H9 (cell line): ENCODE measurements around the gene RABGAP1. TPM values are rescaled to one million over a fixed set of nuclear protein-coding genes. Genes with fewer than 3 reads are reported as not detected.

Source experiments
- DNase-seq: peaks from one replicate; pipeline ENCODE4 v3.0.0-alpha.2; 2017
- H2AFZ ChIP-seq: one replicate; pipeline ENCODE4 v1.6.1; 2013; ENCODE audit warnings: mild to moderate bottlenecking, low read length, control low read depth, moderate library complexity
- H2AK5ac ChIP-seq: 2 replicates; pipeline ENCODE4 v1.6.1; 2013; ENCODE audit warnings: low read length, control low read depth, mixed read lengths; ENCODE audit not compliant: insufficient read length
- H2BK120ac ChIP-seq: one replicate; pipeline ENCODE4 v1.6.1; 2013; ENCODE audit warnings: low read depth, mild to moderate bottlenecking, low read length, control low read depth, inconsistent platforms; ENCODE audit not compliant: poor library complexity, severe bottlenecking
- H2BK12ac ChIP-seq: 2 replicates; pipeline ENCODE4 v1.6.1; 2013; ENCODE audit warnings: low read length, control low read depth, mixed read lengths, low read depth; ENCODE audit not compliant: insufficient read length
- H2BK15ac ChIP-seq: 2 replicates; pipeline ENCODE4 v1.6.1; 2013; ENCODE audit warnings: low read depth, low read length, control low read depth
- H2BK20ac ChIP-seq: one replicate; pipeline ENCODE4 v1.6.1; 2013; ENCODE audit warnings: low read depth, mild to moderate bottlenecking, low read length, control low read depth, inconsistent platforms; ENCODE audit not compliant: poor library complexity, severe bottlenecking
- H2BK5ac ChIP-seq: 2 replicates; pipeline ENCODE4 v1.6.1; 2013; ENCODE audit warnings: low read length, control low read depth, mixed read lengths; ENCODE audit not compliant: insufficient read length
- H3K14ac ChIP-seq: 2 replicates; pipeline ENCODE4 v1.6.1; 2013; ENCODE audit warnings: low read length, control low read depth; ENCODE audit not compliant: insufficient read depth
- H3K18ac ChIP-seq: 2 replicates; pipeline ENCODE4 v1.6.1; 2013; ENCODE audit warnings: low read depth, mild to moderate bottlenecking, mixed read lengths, low read length, control low read depth; ENCODE audit not compliant: insufficient read length
- H3K23ac ChIP-seq: 2 replicates; pipeline ENCODE4 v1.6.1; 2013; ENCODE audit warnings: low read length, control low read depth, mixed read lengths, low read depth; ENCODE audit not compliant: insufficient read length
- H3K23me2 ChIP-seq: 2 replicates; pipeline ENCODE4 v1.6.1; 2013; ENCODE audit warnings: low read depth, mild to moderate bottlenecking, mixed read lengths, low read length, control low read depth; ENCODE audit not compliant: insufficient read length, poor library complexity, severe bottlenecking
- H3K27ac ChIP-seq: 2 replicates; pipeline ENCODE4 v1.5.1; 2013; ENCODE audit warnings: low read length, control low read depth, mixed read lengths, low read depth; ENCODE audit not compliant: insufficient read length
- H3K27me3 ChIP-seq: 2 replicates; pipeline ENCODE4 v1.6.1; 2013; ENCODE audit warnings: low read length, control low read depth, inconsistent platforms; ENCODE audit not compliant: insufficient read depth
- H3K4ac ChIP-seq: 2 replicates; pipeline ENCODE4 v1.6.1; 2013; ENCODE audit warnings: low read depth, mild to moderate bottlenecking, control low read depth, inconsistent platforms, low read length, moderate library complexity
- H3K4me1 ChIP-seq: 2 replicates; pipeline ENCODE4 v1.6.1; 2013; ENCODE audit warnings: low read length, control low read depth, inconsistent platforms; ENCODE audit not compliant: insufficient read depth
- H3K4me2 ChIP-seq: 2 replicates; pipeline ENCODE4 v1.6.1; 2013; ENCODE audit warnings: low read length, control low read depth, mixed read lengths; ENCODE audit not compliant: insufficient read length, insufficient read depth
- H3K56ac ChIP-seq: 2 replicates; pipeline ENCODE4 v1.6.1; 2013; ENCODE audit warnings: low read depth, mild to moderate bottlenecking, mixed read lengths, low read length, control low read depth; ENCODE audit not compliant: insufficient read length
- H3K79me1 ChIP-seq: 2 replicates; pipeline ENCODE4 v1.6.1; 2013; ENCODE audit warnings: low read depth, mild to moderate bottlenecking, moderate library complexity, low read length, control low read depth, inconsistent platforms; ENCODE audit not compliant: insufficient read depth, poor library complexity, severe bottlenecking
- H3K79me2 ChIP-seq: 2 replicates; pipeline ENCODE4 v1.6.1; 2013; ENCODE audit warnings: low read length, control low read depth, inconsistent platforms; ENCODE audit not compliant: insufficient read depth
- H3K9ac ChIP-seq: 2 replicates; pipeline ENCODE4 v1.6.1; 2013; ENCODE audit warnings: low read length, control low read depth, mixed read lengths; ENCODE audit not compliant: insufficient read length; ENCODE audit errors: extremely low read depth
- H3K9me3 ChIP-seq: one replicate; pipeline ENCODE4 v1.6.1; 2013; ENCODE audit warnings: low read depth, low read length, inconsistent platforms; ENCODE audit not compliant: control insufficient read depth
- H3T11ph ChIP-seq: one replicate; pipeline ENCODE4 v1.6.1; 2013; ENCODE audit warnings: mild to moderate bottlenecking, low read length, control low read depth, inconsistent platforms
- H4K20me1 ChIP-seq: one replicate; pipeline ENCODE4 v1.6.1; 2013; ENCODE audit not compliant: control insufficient read depth, insufficient read length, insufficient read depth
- H4K5ac ChIP-seq: 2 replicates; pipeline ENCODE4 v1.6.1; 2013; ENCODE audit warnings: low read depth, mild to moderate bottlenecking, mixed read lengths, low read length, control low read depth; ENCODE audit not compliant: insufficient read length
- H4K8ac ChIP-seq: replicated peaks from 2 replicates; pipeline ENCODE4 v1.6.1; 2013; ENCODE audit warnings: low read length, control low read depth, mixed read lengths, low read depth; ENCODE audit not compliant: insufficient read length
- H4K91ac ChIP-seq: 2 replicates; pipeline ENCODE4 v1.6.1; 2013; ENCODE audit warnings: low read depth, mild to moderate bottlenecking, moderate library complexity, mixed read lengths, low read length, control low read depth; ENCODE audit not compliant: insufficient read length
- H3K27ac Mint-ChIP-seq, 3 experiments: 2 replicates in 2 of 3; 3 replicates in 1 of 3; pipeline ENCODE4 v1.8.0; 2020 to 2021; ENCODE audit warnings: mixed read lengths in 3 of 3, mild to moderate bottlenecking in 1 of 3, moderate library complexity in 1 of 3
- H3K27me3 Mint-ChIP-seq: 2 replicates; pipeline ENCODE4 v1.8.0; 2021; ENCODE audit warnings: low read depth, mild to moderate bottlenecking, moderate library complexity, mixed read lengths
- H3K36me3 Mint-ChIP-seq, 3 experiments: 2 replicates in 2 of 3; 3 replicates in 1 of 3; pipeline ENCODE4 v1.8.0; 2020 to 2021; ENCODE audit warnings: low read depth in 3 of 3, mixed read lengths in 3 of 3; ENCODE audit not compliant: insufficient read depth in 1 of 3
- H3K4me1 Mint-ChIP-seq, 2 experiments: 2 replicates each; pipeline ENCODE4 v1.8.0; 2020; ENCODE audit warnings: mixed read lengths in 2 of 2
- H3K4me3 Mint-ChIP-seq, 2 experiments: 2 replicates in 1 of 2; 3 replicates in 1 of 2; pipeline ENCODE4 v1.8.0; 2020 to 2021; ENCODE audit warnings: mild to moderate bottlenecking in 2 of 2, mixed read lengths in 2 of 2, moderate library complexity in 1 of 2
- H3K9me3 Mint-ChIP-seq, 2 experiments: 2 replicates in 1 of 2; 3 replicates in 1 of 2; pipeline ENCODE4 v1.8.0; 2020; ENCODE audit warnings: mild to moderate bottlenecking in 2 of 2, mixed read lengths in 2 of 2, moderate library complexity in 1 of 2
- CTCF ChIP-seq: fragments of 200-600 bp; sonication (generic); conservative IDR thresholded peaks from 3 replicates; pipeline ENCODE4 v1.8.0; 2021; ENCODE audit warnings: antibody characterized with exemption, mild to moderate bottlenecking
- WGBS: extraction: QIAGEN DNeasy Blood & Tissue Kit; methylation state at CpG from one replicate; pipeline ENCODE4 v1.1.7; 2013; ENCODE audit warnings: missing lambda C conversion rate, low lambda C conversion rate, mixed read lengths; ENCODE audit not compliant: insufficient read length; ENCODE audit errors: extremely low coverage; 5-methylcytosine and 5-hydroxymethylcytosine counted together
- total RNA-seq: library from RNA; stranded (reverse); gene quantifications from 2 replicates; pipeline ENCODE4 v1.2.1, GENCODE V29; 2021

The RABGAP1 gene
- total RNA-seq, 1 experiment from 2014 or later = 31.6 TPM

- H3K9me3 ChIP-seq = no peaks in the 10 kb centered on the region
- H3K4ac ChIP-seq = no peak overlapping the region
- H3K9ac ChIP-seq = no peak overlapping the region
- no peak overlapping the region for H2AFZ ChIP-seq
- Mint-ChIP-seq H3K27ac (0 out of 7 replicates have a peak overlapping the region, but pooled peaks of 1 of the 3 experiments have one; percentile 22), H3K36me3 (peaks cover 3 to 29% (median 22%) of the 10 kb centered on the region in 3 experiments; a peak in 5 of 7 replicates), H3K4me3 (no peak overlapping the region), H3K27me3 (no peaks in the 10 kb centered on the region), H3K4me1 (peaks cover 5 to 7% of the 10 kb centered on the region in 2 experiments), H3K9me3 (no peaks in the 10 kb centered on the region)
- H3K4me2 ChIP-seq = no peak overlapping the region
- no peaks in the 10 kb centered on the region for H3K27me3 ChIP-seq
- no peak overlapping the region for H2BK120ac ChIP-seq
- H3T11ph ChIP-seq = no peak overlapping the region
- H2AK5ac ChIP-seq = no peak overlapping the region
- no peak overlapping the region for H4K5ac ChIP-seq
- H4K20me1 ChIP-seq = no peaks in the 10 kb centered on the region
- no peak overlapping the region for H2BK15ac ChIP-seq
- H2BK20ac ChIP-seq = no peak overlapping the region
- H4K91ac ChIP-seq = no peak overlapping the region
- no peak overlapping the region for H3K18ac ChIP-seq
- no peaks in the 10 kb centered on the region for H3K4me1 ChIP-seq
- no peak overlapping the region for H3K23ac ChIP-seq
- H2BK5ac ChIP-seq = no peak overlapping the region
- H3K56ac ChIP-seq = no peak overlapping the region
- no peaks in the 10 kb centered on the region for H3K23me2 ChIP-seq
- H3K79me2 ChIP-seq = no peaks in the 10 kb centered on the region
- H2BK12ac ChIP-seq = no peak overlapping the region
- TF ChIP-seq CTCF = no peak
- no peak for DNase-seq
- no peaks in the 10 kb centered on the region for H3K79me1 ChIP-seq
- no peak overlapping the region for H4K8ac ChIP-seq
- WGBS = no CpG with 5 or more reads among the region's 7 CpGs
- no peak overlapping the region for H3K27ac ChIP-seq
- H3K14ac ChIP-seq = no peak overlapping the region
Observed at GRCh38 chr9:123061216-123061615, 120.4 kb downstream of the RABGAP1 start.
